GM20000 (cell line): ENCODE measurements around the gene CDC34.

Experiments
- DNase-seq: peaks from one replicate; pipeline ENCODE4 v3.0.0; 2012; ENCODE audit warnings: low spot score
- CTCF ChIP-seq: IDR thresholded peaks from 2 replicates; pipeline ENCODE4 v1.5.1; 2012; ENCODE audit warnings: mild to moderate bottlenecking, control low read depth; ENCODE audit errors: extremely low read depth, missing control alignments

The CDC34 gene

DNA sequence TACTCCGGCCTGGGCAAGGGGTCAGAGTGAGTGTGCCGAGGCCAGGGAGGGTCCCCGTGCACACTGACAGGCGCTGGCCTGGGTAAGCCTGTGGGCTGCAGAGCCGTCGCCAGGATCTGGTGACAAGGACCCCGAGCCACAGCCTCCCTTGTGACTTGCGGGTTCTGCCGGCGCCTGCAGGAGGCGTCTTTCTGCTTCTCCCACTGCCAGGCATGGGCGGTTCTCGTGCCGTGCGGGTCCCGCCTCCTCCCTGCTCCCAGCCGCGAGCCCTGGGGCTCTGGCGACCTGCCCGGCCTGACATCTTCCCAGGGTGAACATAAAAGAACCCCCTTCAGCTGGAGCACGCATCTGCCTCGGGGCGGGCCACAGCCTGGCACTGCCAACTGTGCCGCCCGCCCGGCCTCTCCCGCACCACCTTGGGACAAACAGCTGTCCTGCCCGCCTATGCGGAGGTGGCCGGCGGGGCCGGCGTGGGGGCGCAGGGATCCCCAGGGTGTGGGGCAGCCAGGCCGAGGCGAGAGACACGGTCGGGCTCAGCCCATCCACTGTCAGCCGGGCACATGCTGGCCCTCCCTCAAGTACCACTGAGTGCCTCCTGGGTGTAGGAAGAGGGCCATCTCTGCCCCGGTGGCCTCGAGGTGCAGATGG lies 56.7 kb downstream of the CDC34 start:
- DNase-seq = peak; percentile 78
- TF ChIP-seq CTCF = peak; percentile 17

- DNase-seq = no peak
- TF ChIP-seq CTCF = no peak
Observed at GRCh38 chr19:588741-589692, 57.5 kb downstream of the CDC34 start.

GRCh38 chr19:589693-590395 lies 58.3 kb downstream of the CDC34 start, which contains the start of gene HCN2:
HCN2 (plus strand) TSS chr19:589881; CDS start chr19:589946, 65 bp downstream.
- no peak for TF ChIP-seq CTCF
- no peak for DNase-seq

DNA sequence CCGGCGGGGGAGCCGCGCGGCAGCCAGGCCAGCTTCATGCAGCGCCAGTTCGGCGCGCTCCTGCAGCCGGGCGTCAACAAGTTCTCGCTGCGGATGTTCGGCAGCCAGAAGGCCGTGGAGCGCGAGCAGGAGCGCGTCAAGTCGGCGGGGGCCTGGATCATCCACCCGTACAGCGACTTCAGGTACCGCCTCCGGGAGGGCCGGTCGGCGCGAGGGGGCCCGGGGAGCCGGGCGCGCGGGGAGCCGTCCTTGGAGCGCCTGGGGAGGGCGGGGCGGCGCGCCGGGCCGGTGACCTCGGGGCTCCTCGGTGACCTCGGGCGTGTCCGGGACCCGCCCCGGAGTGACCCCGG lies 58.8 kb downstream of the CDC34 start:
- no peak for TF ChIP-seq CTCF
- no peak for DNase-seq

- no peak for TF ChIP-seq CTCF
- no peak for DNase-seq
Observed at GRCh38 chr19:590750-591098, 59.2 kb downstream of the CDC34 start.

DNA sequence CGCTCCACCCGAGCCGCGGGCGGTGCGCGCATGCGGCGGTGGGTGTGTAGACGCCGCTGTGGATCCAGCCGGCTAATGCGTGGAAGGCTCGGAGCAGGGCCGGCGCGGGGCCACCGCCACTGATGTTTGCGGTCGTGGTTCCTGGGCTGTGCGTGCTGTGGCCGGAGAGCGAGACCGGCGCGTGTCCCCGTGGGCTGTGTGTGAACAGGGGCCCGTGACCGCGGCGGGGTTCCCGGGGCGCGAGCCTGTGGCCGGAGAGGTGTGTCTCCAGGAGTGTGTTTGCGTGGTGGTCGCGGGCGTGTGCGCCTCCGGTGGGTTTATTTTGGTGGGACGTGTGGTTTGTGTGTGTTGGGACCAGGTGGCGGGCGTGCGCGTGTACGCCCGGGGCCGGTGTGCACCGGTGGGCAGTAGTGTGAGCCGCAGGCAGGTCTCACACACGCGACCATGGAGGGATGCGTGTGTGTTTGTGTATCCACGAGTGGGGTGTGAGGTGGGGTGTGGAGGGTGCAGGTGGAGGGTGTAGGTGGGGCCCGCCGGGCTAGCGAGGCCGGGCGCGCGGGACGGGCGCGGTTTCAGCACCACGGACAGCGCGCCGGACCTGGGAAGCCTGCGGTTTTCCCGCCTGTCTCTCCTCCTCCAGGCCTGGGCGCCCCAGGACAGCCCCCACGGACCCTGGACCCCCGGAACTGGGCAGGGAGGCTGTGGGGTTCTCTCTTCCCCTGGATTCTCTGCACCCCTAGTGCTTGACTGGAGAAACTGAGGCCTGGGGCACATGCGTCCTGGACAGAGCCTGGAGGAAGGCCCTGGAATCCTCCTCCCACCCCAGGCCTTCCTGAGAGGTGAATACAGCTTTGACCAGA lies 59.8 kb downstream of the CDC34 start:
- no peak for DNase-seq
- no peak for TF ChIP-seq CTCF
